Peyer's patch (tissue), 4 donors: ENCODE results near the gene CNTN4.

ENCODE experiments used
- CTCF ChIP-seq, 6 experiments: fragments of 450-650 bp in 4 of 6; fragments of 200-600 bp in 2 of 6; sonication (generic) in 1 of 6; IDR thresholded peaks; one replicate each; pipeline ENCODE4 v1.5.1; 2017 to 2019; ENCODE audit warnings: antibody characterized with exemption in 6 of 6, mild to moderate bottlenecking in 3 of 6, moderate library complexity in 1 of 6
- POLR2A ChIP-seq, 2 donors: fragments of 450-650 bp; IDR thresholded peaks; one replicate each; pipeline ENCODE4 v1.5.1; 2017; ENCODE audit warnings: antibody characterized with exemption in 2 of 2, mild to moderate bottlenecking in 2 of 2, moderate library complexity in 2 of 2

GRCh38 chr3:2454865-2455264 lies 356.2 kb downstream of the CNTN4 start:
- TF ChIP-seq CTCF (IDR thresholded peaks at IDR 0.05) (no peak), POLR2A (IDR thresholded peaks at IDR 0.05) (no peak)
